NCI-H1694 treated with DMSO at 0.1 percent for 48 hours (cell line): ENCODE measurements around the gene ERO1B.
"Not testable (repeated sequence)": the region's sequence is repeated elsewhere in the genome, so short reads cannot be mapped to it uniquely, and the experiment has no call there.

Experiments used
- DNase-seq: peaks from one replicate; lab custom pipeline; 2025; lab: John Stamatoyannopoulos, UW

Gene ERO1B

GRCh38 chr1:236281654-236282424 lies at the start of gene ERO1B:
Gene ERO1B, minus strand, starts transcription at chr1:236281958. Its CDS starts 175 bp downstream, at chr1:236281783.
- DNase-seq: peak; percentile 88

- DNase-seq: not testable (repeated sequence)
Observed at GRCh38 chr1:236331412-236331811, 49.7 kb upstream of the ERO1B start.

GRCh38 chr1:236326432-236326831 lies 44.7 kb upstream of the ERO1B start:
- no peak for DNase-seq

- DNase-seq: no peak
Observed at GRCh38 chr1:236325567-236325966, 43.8 kb upstream of the ERO1B start.

GRCh38 chr1:236323819-236324411 lies 42.2 kb upstream of the ERO1B start:
- DNase-seq: no peak

GRCh38 chr1:236322566-236323409 lies 41.0 kb upstream of the ERO1B start:
- no peak for DNase-seq

- no peak for DNase-seq
Observed at GRCh38 chr1:236321101-236321500, 39.3 kb upstream of the ERO1B start.

GRCh38 chr1:236320671-236321070 lies 38.9 kb upstream of the ERO1B start:
- no peak for DNase-seq

- DNase-seq: no peak
Observed at GRCh38 chr1:236320214-236320613, 38.5 kb upstream of the ERO1B start.

GRCh38 chr1:236316437-236316836 lies 34.7 kb upstream of the ERO1B start:
- no peak for DNase-seq

GRCh38 chr1:236315518-236315917 lies 33.8 kb upstream of the ERO1B start:
- no peak for DNase-seq

GRCh38 chr1:236315092-236315491 lies 33.3 kb upstream of the ERO1B start:
- no peak for DNase-seq

GRCh38 chr1:236314050-236314449 lies 32.3 kb upstream of the ERO1B start:
- not testable (repeated sequence) for DNase-seq

GRCh38 chr1:236313427-236313826 lies 31.7 kb upstream of the ERO1B start:
- no peak for DNase-seq

GRCh38 chr1:236311040-236311439 lies 29.3 kb upstream of the ERO1B start:
- DNase-seq: no peak

- no peak for DNase-seq
Observed at GRCh38 chr1:236308827-236309226, 27.1 kb upstream of the ERO1B start.

- DNase-seq: no peak
Observed at GRCh38 chr1:236307435-236307834, 25.7 kb upstream of the ERO1B start.

- no peak for DNase-seq
Observed at GRCh38 chr1:236304682-236305081, 22.9 kb upstream of the ERO1B start.

- DNase-seq: no peak
Observed at GRCh38 chr1:236303675-236304074, 21.9 kb upstream of the ERO1B start.

GRCh38 chr1:236302941-236303340 lies 21.2 kb upstream of the ERO1B start:
- DNase-seq: no peak

GRCh38 chr1:236301958-236302335 lies 20.2 kb upstream of the ERO1B start:
- no peak for DNase-seq

GRCh38 chr1:236301080-236301957 lies 19.6 kb upstream of the ERO1B start:
- no peak for DNase-seq
